ENCODE measurements around the gene CENPP.

Gene CENPP

GRCh38 chr9:92608241-92608908, 282.6 kb downstream of the CENPP start:
- Histone ChIP-seq H3K36me3 (ENCODE audit: control insufficient read depth in 4 of 4, insufficient read depth in 4 of 4, low read length in 3 of 4) (peaks cover 3 to 21% (median 17%) of the 10 kb centered on the region in 4 experiments), H3K27ac (ENCODE audit: insufficient read depth in 1 of 2, low read depth in 1 of 2, low read length in 2 of 2, poor library complexity in 1 of 2, severe bottlenecking in 2 of 2) (no peak overlapping the region), H3K4me1 (ENCODE audit: control extremely low read depth in 1 of 4, control insufficient read depth in 4 of 4, insufficient read depth in 4 of 4, low read length in 3 of 4) (no peaks in the 10 kb centered on the region), H3K9me3 (ENCODE audit: control extremely low read depth in 1 of 5, control insufficient read depth in 4 of 5, insufficient read depth in 2 of 5, low read depth in 1 of 5, low read length in 4 of 5) (peaks cover 1 to 19% (median 9%) of the 10 kb centered on the region in 5 experiments), H3K27me3 (replicated peaks in 2 of 5; ENCODE audit: control insufficient read depth in 4 of 5, insufficient read depth in 5 of 5, low read length in 4 of 5) (no peaks in the 10 kb centered on the region), H3K4me3 (ENCODE audit: control insufficient read depth in 1 of 7, extremely low read depth in 1 of 7, insufficient read depth in 4 of 7, low read depth in 2 of 7, low read length in 6 of 7) (no peak overlapping the region)
- DNase-seq: no peak
- WGBS (ENCODE audit: insufficient coverage): no CpG with 5 or more reads among the region's 10 CpGs
- CTCF ChIA-PET: no interaction called here
- POLR2A ChIA-PET: no interaction called here

- POLR2A ChIA-PET: no interaction called here
- CTCF ChIA-PET: no interaction called here
- Histone ChIP-seq H3K4me1 (ENCODE audit: control extremely low read depth in 1 of 4, control insufficient read depth in 4 of 4, insufficient read depth in 4 of 4, low read length in 3 of 4) (no peaks in the 10 kb centered on the region), H3K4me3 (ENCODE audit: control insufficient read depth in 1 of 7, extremely low read depth in 1 of 7, insufficient read depth in 4 of 7, low read depth in 2 of 7, low read length in 6 of 7) (no peak overlapping the region), H3K9me3 (ENCODE audit: control extremely low read depth in 1 of 5, control insufficient read depth in 4 of 5, insufficient read depth in 2 of 5, low read depth in 1 of 5, low read length in 4 of 5) (peaks cover under 1 to 15% (median 6%) of the 10 kb centered on the region in 5 experiments), H3K36me3 (ENCODE audit: control insufficient read depth in 4 of 4, insufficient read depth in 4 of 4, low read length in 3 of 4) (peaks cover 3 to 27% (median 20%) of the 10 kb centered on the region in 4 experiments), H3K27me3 (replicated peaks in 2 of 5; ENCODE audit: control insufficient read depth in 4 of 5, insufficient read depth in 5 of 5, low read length in 4 of 5) (no peaks in the 10 kb centered on the region), H3K27ac (ENCODE audit: insufficient read depth in 1 of 2, low read depth in 1 of 2, low read length in 2 of 2, poor library complexity in 1 of 2, severe bottlenecking in 2 of 2) (no peak overlapping the region)
- no peak for DNase-seq
- WGBS (ENCODE audit: insufficient coverage): 96% methylated on average over 8 of the region's 11 CpGs
Observed at GRCh38 chr9:92608909-92609445, 283.2 kb downstream of the CENPP start.

DNA sequence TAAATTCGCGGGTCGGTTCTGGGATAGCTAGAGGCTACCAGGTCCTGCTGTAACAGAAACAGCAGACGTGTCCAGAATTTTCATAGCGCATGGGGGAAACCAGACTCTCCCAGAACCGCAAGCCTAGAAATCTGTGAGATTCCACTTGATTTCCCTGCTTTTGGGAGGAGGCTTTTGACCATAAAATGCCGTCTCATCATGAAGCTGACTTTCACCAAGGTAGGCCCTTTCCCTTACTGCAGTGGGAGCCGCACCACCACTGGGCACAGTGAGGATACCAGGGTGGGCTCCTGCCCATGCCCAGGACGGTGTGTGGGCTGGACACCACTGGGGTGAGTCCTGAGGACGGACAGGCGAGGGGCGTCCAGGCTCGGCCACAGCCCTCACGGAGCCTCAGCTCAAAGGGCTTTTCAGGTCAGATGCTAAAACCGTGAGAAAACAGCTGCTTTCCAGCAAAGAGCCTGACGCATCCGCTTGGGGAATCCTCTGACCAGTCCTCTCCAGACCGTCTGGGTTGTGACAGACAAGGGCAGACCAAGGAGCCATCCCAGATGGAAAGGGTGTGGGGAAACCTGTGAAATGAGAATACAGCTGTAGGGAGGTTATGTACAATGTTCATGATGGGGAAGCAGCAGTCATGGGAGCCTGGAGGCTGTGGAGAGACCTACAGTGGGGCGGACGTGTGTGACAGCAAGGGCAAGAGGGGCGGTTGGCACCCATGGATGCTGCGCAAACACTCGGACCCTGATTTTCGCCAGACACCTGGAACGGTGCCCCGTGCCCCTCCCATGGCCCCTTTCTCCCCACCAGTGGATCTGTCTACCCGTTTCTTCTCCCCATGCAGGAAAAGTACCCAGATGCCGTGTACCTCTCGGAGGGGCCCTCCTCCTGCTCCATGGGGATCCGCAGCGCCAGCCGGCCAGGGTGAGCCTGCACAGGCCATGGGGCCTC, 285.0 kb downstream of the CENPP start:
- 98% methylated on average over 28 of the region's 32 CpGs for WGBS (ENCODE audit: insufficient coverage)
- H3K4me1 ChIP-seq (ENCODE audit: control extremely low read depth in 1 of 4, control insufficient read depth in 4 of 4, insufficient read depth in 4 of 4, low read length in 3 of 4): no peaks in the 10 kb centered on the region
- CTCF ChIA-PET: interaction anchor here (1.0 kb wide), 1 partner anchor 52 kb away, joined by 3 read pairs; no protein-coding TSS in a partner anchor

DNA sequence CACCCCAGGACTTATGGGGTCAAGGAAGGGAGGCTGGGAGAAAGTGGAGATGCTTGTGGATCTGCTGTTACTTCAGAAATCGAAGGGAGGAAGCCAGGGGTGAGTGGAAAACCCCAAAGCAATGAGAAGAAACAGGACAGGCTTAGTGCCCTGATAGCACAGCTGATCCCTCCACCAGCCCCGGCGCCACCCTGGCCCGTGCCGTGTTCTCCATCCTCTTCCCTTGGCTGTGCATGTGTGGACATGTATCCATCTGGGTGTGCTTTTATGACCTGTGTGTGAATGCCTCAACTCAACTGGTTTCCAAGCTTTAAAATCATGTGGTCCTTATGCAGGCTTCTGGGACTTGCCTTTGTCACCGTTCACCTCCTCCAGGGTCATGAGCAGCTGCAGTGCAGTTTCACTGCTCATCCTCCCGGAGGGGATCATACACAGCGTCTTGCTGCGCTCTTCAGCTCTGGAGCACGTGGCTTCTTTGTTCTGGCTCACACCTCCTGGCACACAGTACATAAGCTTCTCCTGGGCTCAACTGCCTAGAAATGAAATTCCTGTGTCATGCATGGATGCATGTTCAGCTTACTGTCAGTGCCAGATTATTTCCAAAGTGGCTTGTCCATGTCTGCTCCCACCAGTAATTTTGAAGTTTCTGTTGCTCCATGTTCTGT, 286.0 kb downstream of the CENPP start:
- H3K36me3 ChIP-seq (ENCODE audit: control insufficient read depth in 4 of 4, insufficient read depth in 4 of 4, low read length in 3 of 4): peaks cover 5 to 51% (median 38%) of the 10 kb centered on the region in 4 experiments
- no peaks in the 10 kb centered on the region for H3K27me3 ChIP-seq (replicated peaks in 2 of 5; ENCODE audit: control insufficient read depth in 4 of 5, insufficient read depth in 5 of 5, low read length in 4 of 5)
- no peak for DNase-seq
- ChIA-PET CTCF (interaction anchor here (1.3 kb wide), 1 partner anchor 9 kb away, joined by 3 read pairs; no protein-coding TSS in a partner anchor), POLR2A (no interaction called here)
- WGBS (ENCODE audit: insufficient coverage): 99% methylated on average over 10 of the region's 10 CpGs
- H3K9me3 ChIP-seq (ENCODE audit: control extremely low read depth in 1 of 5, control insufficient read depth in 4 of 5, insufficient read depth in 2 of 5, low read depth in 1 of 5, low read length in 4 of 5): no peaks in the 10 kb centered on the region
- no peak overlapping the region for H3K4me3 ChIP-seq (ENCODE audit: control insufficient read depth in 1 of 7, extremely low read depth in 1 of 7, insufficient read depth in 4 of 7, low read depth in 2 of 7, low read length in 6 of 7)
- no peaks in the 10 kb centered on the region for H3K4me1 ChIP-seq (ENCODE audit: control extremely low read depth in 1 of 4, control insufficient read depth in 4 of 4, insufficient read depth in 4 of 4, low read length in 3 of 4)
- no peak overlapping the region for H3K27ac ChIP-seq (ENCODE audit: insufficient read depth in 1 of 2, low read depth in 1 of 2, low read length in 2 of 2, poor library complexity in 1 of 2, severe bottlenecking in 2 of 2)

More for the DNA sequence above, 285.0 kb downstream of the CENPP start:
- no peak for DNase-seq
- Histone ChIP-seq H3K27ac (ENCODE audit: insufficient read depth in 1 of 2, low read depth in 1 of 2, low read length in 2 of 2, poor library complexity in 1 of 2, severe bottlenecking in 2 of 2) (no peak overlapping the region), H3K36me3 (ENCODE audit: control insufficient read depth in 4 of 4, insufficient read depth in 4 of 4, low read length in 3 of 4) (peaks cover 5 to 43% (median 31%) of the 10 kb centered on the region in 4 experiments), H3K27me3 (replicated peaks in 2 of 5; ENCODE audit: control insufficient read depth in 4 of 5, insufficient read depth in 5 of 5, low read length in 4 of 5) (no peaks in the 10 kb centered on the region), H3K9me3 (ENCODE audit: control extremely low read depth in 1 of 5, control insufficient read depth in 4 of 5, insufficient read depth in 2 of 5, low read depth in 1 of 5, low read length in 4 of 5) (peaks cover 0 to 3% (median 0%) of the 10 kb centered on the region in 5 experiments), H3K4me3 (ENCODE audit: control insufficient read depth in 1 of 7, extremely low read depth in 1 of 7, insufficient read depth in 4 of 7, low read depth in 2 of 7, low read length in 6 of 7) (no peak overlapping the region)
- POLR2A ChIA-PET: no interaction called here

- ChIA-PET CTCF (interaction anchor here (1.3 kb wide), 1 partner anchor 8 kb away, joined by 3 read pairs; no protein-coding TSS in a partner anchor), POLR2A (no interaction called here)
- Histone ChIP-seq H3K4me1 (ENCODE audit: control extremely low read depth in 1 of 4, control insufficient read depth in 4 of 4, insufficient read depth in 4 of 4, low read length in 3 of 4) (no peaks in the 10 kb centered on the region), H3K9me3 (ENCODE audit: control extremely low read depth in 1 of 5, control insufficient read depth in 4 of 5, insufficient read depth in 2 of 5, low read depth in 1 of 5, low read length in 4 of 5) (no peaks in the 10 kb centered on the region), H3K36me3 (ENCODE audit: control insufficient read depth in 4 of 4, insufficient read depth in 4 of 4, low read length in 3 of 4) (peaks cover 5 to 56% (median 43%) of the 10 kb centered on the region in 4 experiments), H3K27ac (ENCODE audit: insufficient read depth in 1 of 2, low read depth in 1 of 2, low read length in 2 of 2, poor library complexity in 1 of 2, severe bottlenecking in 2 of 2) (no peak overlapping the region), H3K27me3 (replicated peaks in 2 of 5; ENCODE audit: control insufficient read depth in 4 of 5, insufficient read depth in 5 of 5, low read length in 4 of 5) (no peaks in the 10 kb centered on the region), H3K4me3 (ENCODE audit: control insufficient read depth in 1 of 7, extremely low read depth in 1 of 7, insufficient read depth in 4 of 7, low read depth in 2 of 7, low read length in 6 of 7) (no peak overlapping the region)
- 96% methylated on average over 3 of the region's 5 CpGs for WGBS (ENCODE audit: insufficient coverage)
- no peak for DNase-seq
Observed at GRCh38 chr9:92612292-92612691, 286.5 kb downstream of the CENPP start.

GRCh38 chr9:92612816-92613215, 287.1 kb downstream of the CENPP start:
- no peaks in the 10 kb centered on the region for H3K27me3 ChIP-seq (replicated peaks in 2 of 5; ENCODE audit: control insufficient read depth in 4 of 5, insufficient read depth in 5 of 5, low read length in 4 of 5)
- DNase-seq: no peak
- 97% methylated on average over 9 of the region's 11 CpGs for WGBS (ENCODE audit: insufficient coverage)
- H3K4me1 ChIP-seq (ENCODE audit: control extremely low read depth in 1 of 4, control insufficient read depth in 4 of 4, insufficient read depth in 4 of 4, low read length in 3 of 4): no peaks in the 10 kb centered on the region
- CTCF ChIA-PET: interaction anchor here (1.3 kb wide), 1 partner anchor 8 kb away, joined by 3 read pairs; no protein-coding TSS in a partner anchor
- POLR2A ChIA-PET: no interaction called here
- H3K36me3 ChIP-seq (ENCODE audit: control insufficient read depth in 4 of 4, insufficient read depth in 4 of 4, low read length in 3 of 4): peaks cover 5 to 61% (median 48%) of the 10 kb centered on the region in 4 experiments
- no peak overlapping the region for H3K4me3 ChIP-seq (ENCODE audit: control insufficient read depth in 1 of 7, extremely low read depth in 1 of 7, insufficient read depth in 4 of 7, low read depth in 2 of 7, low read length in 6 of 7)
- H3K9me3 ChIP-seq (ENCODE audit: control extremely low read depth in 1 of 5, control insufficient read depth in 4 of 5, insufficient read depth in 2 of 5, low read depth in 1 of 5, low read length in 4 of 5): no peaks in the 10 kb centered on the region
- H3K27ac ChIP-seq (ENCODE audit: insufficient read depth in 1 of 2, low read depth in 1 of 2, low read length in 2 of 2, poor library complexity in 1 of 2, severe bottlenecking in 2 of 2): no peak overlapping the region

All from common myeloid progenitor, CD34-positive (primary cell).